ENCODE results near the gene ELAVL1. TPM values are rescaled to one million over a fixed set of nuclear protein-coding genes. Genes with fewer than 3 reads are reported as not detected.

The ELAVL1 gene
- total RNA-seq, 1 experiment from 2014 or later = 58.1 TPM

DNA sequence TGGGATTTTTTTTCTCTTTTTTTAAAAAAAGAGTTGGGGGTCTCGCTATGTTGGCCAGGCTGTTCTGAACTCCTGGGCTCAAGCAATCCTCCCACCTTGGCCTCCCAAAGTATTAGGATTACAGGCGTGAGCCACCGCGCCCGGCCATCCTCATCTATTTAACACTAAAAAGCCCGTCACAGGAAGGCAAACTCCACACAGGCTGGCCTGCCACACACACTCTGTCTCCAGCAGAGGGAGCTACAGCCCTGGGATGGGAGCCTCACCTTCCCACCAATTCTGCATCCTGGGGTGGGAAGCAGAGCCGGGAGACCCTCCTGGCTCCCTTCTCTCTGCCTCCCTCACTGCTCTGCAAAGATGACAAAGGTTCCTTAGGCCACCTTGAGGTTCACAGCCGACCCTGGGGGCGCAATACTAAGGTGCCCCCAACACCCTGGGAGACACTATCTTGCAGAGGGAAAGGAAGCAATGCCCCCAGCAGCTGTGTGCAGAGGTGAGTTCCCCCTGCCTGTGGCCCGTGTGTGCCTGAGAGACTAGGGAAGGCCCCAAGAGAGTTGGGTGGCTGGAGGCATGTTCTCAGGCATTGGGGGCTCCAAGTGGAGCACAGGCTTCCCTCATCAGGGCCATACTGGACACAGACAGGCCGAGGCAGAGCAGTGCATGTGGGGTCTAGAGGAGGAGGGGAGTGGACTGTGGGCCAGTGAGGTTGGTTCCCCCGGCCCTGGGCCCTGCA lies 34.6 kb downstream of the ELAVL1 start:
- no peaks in the 10 kb centered on the region for H3K9me3 Mint-ChIP-seq (ENCODE audit: unreplicated experiment)
- H3K4me3 Mint-ChIP-seq (ENCODE audit: unreplicated experiment) = no peak overlapping the region
- H3K27ac Mint-ChIP-seq (ENCODE audit: low read depth, unreplicated experiment) = no peak overlapping the region
- no peaks in the 10 kb centered on the region for H3K4me1 Mint-ChIP-seq (ENCODE audit: insufficient read depth, unreplicated experiment)
- H3K27me3 Mint-ChIP-seq (ENCODE audit: insufficient read depth, unreplicated experiment) = no peaks in the 10 kb centered on the region
- intact Hi-C loops (cut with micrococcal nuclease) = loop anchor here (1.0 to 10.0 kb wide), 2 partner anchors 31 to 184 kb away; no protein-coding TSS in a partner anchor
- DNase-seq (ENCODE audit: unreplicated experiment) = peak; percentile 72
- CTCF ChIA-PET = interaction anchor here (0.6 to 7.1 kb wide), 19 partner anchors 12 to 813 kb away, joined by 3 to 57 read pairs (median 4); partner anchors contain the start of genes ELAVL1 and TIMM44
- no TSS peak for BruUV-seq (replicated peaks)
- TF ChIP-seq, protein P1, sequence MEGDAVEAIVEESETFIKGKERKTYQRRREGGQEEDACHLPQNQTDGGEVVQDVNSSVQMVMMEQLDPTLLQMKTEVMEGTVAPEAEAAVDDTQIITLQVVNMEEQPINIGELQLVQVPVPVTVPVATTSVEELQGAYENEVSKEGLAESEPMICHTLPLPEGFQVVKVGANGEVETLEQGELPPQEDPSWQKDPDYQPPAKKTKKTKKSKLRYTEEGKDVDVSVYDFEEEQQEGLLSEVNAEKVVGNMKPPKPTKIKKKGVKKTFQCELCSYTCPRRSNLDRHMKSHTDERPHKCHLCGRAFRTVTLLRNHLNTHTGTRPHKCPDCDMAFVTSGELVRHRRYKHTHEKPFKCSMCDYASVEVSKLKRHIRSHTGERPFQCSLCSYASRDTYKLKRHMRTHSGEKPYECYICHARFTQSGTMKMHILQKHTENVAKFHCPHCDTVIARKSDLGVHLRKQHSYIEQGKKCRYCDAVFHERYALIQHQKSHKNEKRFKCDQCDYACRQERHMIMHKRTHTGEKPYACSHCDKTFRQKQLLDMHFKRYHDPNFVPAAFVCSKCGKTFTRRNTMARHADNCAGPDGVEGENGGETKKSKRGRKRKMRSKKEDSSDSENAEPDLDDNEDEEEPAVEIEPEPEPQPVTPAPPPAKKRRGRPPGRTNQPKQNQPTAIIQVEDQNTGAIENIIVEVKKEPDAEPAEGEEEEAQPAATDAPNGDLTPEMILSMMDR (IDR thresholded peaks at IDR 0.05; ENCODE audit: unreplicated experiment) = peak; percentile 81
- POLR2A ChIA-PET = interaction anchor here (1.0 to 1.6 kb wide), 3 partner anchors 18 to 35 kb away, joined by 4 to 9 read pairs (median 4); partner anchors contain the start of gene ELAVL1
- peaks cover 67% of the 10 kb centered on the region for H3K36me3 Mint-ChIP-seq (ENCODE audit: insufficient read depth, unreplicated experiment)

DNA sequence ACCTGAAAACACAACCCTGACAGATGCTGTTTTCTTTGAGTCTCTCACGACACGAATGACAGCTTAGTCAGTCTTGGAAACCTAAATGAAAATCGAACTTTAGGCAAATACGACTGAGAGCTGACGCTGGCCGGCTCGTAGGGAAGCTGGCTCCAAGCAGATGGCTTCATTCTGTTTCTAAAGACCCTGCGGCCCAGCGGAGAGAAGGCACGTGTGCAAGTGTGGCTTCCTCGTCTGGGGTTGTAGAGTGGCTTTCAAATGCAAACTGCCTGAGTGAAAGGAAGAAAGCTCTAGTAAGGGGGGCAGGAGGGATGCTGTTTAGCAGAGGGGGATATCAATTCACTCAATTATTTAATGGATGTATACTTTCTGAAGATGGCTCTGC lies 35.9 kb downstream of the ELAVL1 start:
- no peak overlapping the region for H3K4me3 Mint-ChIP-seq (ENCODE audit: unreplicated experiment)
- ChIA-PET CTCF (interaction anchor here (0.5 to 7.1 kb wide), 10 partner anchors 19 to 1649 kb away, joined by 3 to 57 read pairs (median 4); partner anchors contain the start of gene TIMM44), POLR2A (interaction anchor here (0.9 to 1.6 kb wide), 2 partner anchors 25 to 36 kb away, joined by 3 to 4 read pairs; partner anchors contain the start of gene ELAVL1)
- no peaks in the 10 kb centered on the region for H3K27me3 Mint-ChIP-seq (ENCODE audit: insufficient read depth, unreplicated experiment)
- H3K36me3 Mint-ChIP-seq (ENCODE audit: insufficient read depth, unreplicated experiment) = peaks cover 73% of the 10 kb centered on the region
- no peaks in the 10 kb centered on the region for H3K4me1 Mint-ChIP-seq (ENCODE audit: insufficient read depth, unreplicated experiment)
- DNase-seq (ENCODE audit: unreplicated experiment) = no peak
- BruUV-seq (replicated peaks) = no TSS peak
- H3K9me3 Mint-ChIP-seq (ENCODE audit: unreplicated experiment) = no peaks in the 10 kb centered on the region
- intact Hi-C loops (cut with micrococcal nuclease) = no loop called here
- no peak overlapping the region for H3K27ac Mint-ChIP-seq (ENCODE audit: low read depth, unreplicated experiment)
- TF ChIP-seq, protein P1 (IDR thresholded peaks at IDR 0.05; ENCODE audit: unreplicated experiment) = no peak

DNA sequence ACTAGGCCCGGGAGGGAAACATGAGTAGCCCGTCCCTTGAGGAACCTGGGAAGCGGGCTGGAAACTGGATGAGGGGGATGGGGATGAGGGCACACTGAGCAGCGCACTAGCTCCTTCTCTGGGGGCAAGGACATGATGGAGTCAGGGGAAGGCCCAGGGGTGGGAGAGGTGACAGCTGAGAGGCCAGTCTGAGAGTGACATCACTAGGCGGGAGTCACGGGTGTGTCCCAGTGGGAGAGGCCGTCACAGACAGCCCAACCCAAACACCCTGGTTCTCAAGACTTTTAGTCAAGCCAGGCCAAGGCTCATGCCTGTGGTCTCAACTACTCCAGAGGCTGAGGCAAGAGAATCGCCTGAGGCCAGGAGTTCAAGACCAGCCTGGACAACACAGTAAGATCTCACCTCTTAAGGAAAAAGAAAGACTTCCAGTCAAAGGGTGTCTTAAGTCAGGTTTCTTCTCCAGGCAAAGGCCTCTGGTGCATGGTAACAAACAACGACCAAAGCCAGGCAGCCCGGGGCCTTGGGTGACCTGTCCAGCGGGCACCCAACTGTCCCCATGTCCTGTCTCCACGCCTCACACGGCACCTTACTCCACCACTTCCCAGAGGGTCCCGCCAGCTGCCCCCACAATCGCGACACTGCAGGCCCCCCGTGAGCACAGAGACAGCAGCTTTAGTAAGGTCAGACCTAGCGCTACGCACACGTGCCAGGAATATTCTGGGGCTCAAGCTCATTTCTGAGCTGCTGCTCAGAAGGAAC lies 36.5 kb downstream of the ELAVL1 start:
- Mint-ChIP-seq H3K36me3 (ENCODE audit: insufficient read depth, unreplicated experiment) (peaks cover 73% of the 10 kb centered on the region), H3K27ac (ENCODE audit: low read depth, unreplicated experiment) (peak overlapping the region; percentile 27)
- POLR2A ChIA-PET = interaction anchor here (0.9 to 1.6 kb wide), 2 partner anchors 25 to 37 kb away, joined by 3 to 4 read pairs; partner anchors contain the start of gene ELAVL1

More for the DNA sequence above, 36.5 kb downstream of the ELAVL1 start:
- Mint-ChIP-seq H3K4me3 (ENCODE audit: unreplicated experiment) (no peak overlapping the region), H3K27me3 (ENCODE audit: insufficient read depth, unreplicated experiment) (no peaks in the 10 kb centered on the region), H3K4me1 (ENCODE audit: insufficient read depth, unreplicated experiment) (no peaks in the 10 kb centered on the region), H3K9me3 (ENCODE audit: unreplicated experiment) (no peaks in the 10 kb centered on the region)
- intact Hi-C loops (cut with micrococcal nuclease) = no loop called here
- BruUV-seq (replicated peaks) = no TSS peak
- TF ChIP-seq, protein P1 (IDR thresholded peaks at IDR 0.05; ENCODE audit: unreplicated experiment) = no peak
- CTCF ChIA-PET = interaction anchor here (0.7 to 7.1 kb wide), 6 partner anchors 18 to 45 kb away, joined by 3 to 57 read pairs (median 8); partner anchors contain the start of gene TIMM44
- no peak for DNase-seq (ENCODE audit: unreplicated experiment)

Data from MCF 10A (cell line).